Measurements from ENCODE around the gene ZNF804B.

The ZNF804B gene

GRCh38 chr7:89064831-89065230, 305.3 kb downstream of the ZNF804B start:
- TF ChIP-seq CTCF (IDR thresholded peaks at IDR 0.05) (no peak), ZFX (IDR thresholded peaks at IDR 0.05; ENCODE audit: borderline replicate concordance) (no peak)

GRCh38 chr7:89067048-89067447, 307.5 kb downstream of the ZNF804B start:
- no peak overlapping the region for H3K27ac ChIP-seq
- TF ChIP-seq ZFX (IDR thresholded peaks at IDR 0.05; ENCODE audit: borderline replicate concordance) (no peak), CTCF (IDR thresholded peaks at IDR 0.05) (no peak)

More at GRCh38 chr7:89064831-89065230, 305.3 kb downstream of the ZNF804B start:
- no peak overlapping the region for H3K27ac ChIP-seq

- TF ChIP-seq CTCF (IDR thresholded peaks at IDR 0.05) = no peak
- TF ChIP-seq ZFX (IDR thresholded peaks at IDR 0.05; ENCODE audit: borderline replicate concordance) = no peak
- H3K27ac ChIP-seq = no peak overlapping the region
Measured at GRCh38 chr7:89072081-89072480, 312.6 kb downstream of the ZNF804B start.

- no peak overlapping the region for H3K27ac ChIP-seq
- TF ChIP-seq ZFX (IDR thresholded peaks at IDR 0.05; ENCODE audit: borderline replicate concordance) (no peak), CTCF (IDR thresholded peaks at IDR 0.05) (no peak)
Measured at GRCh38 chr7:89073776-89074175, 314.3 kb downstream of the ZNF804B start.

- no peak for TF ChIP-seq CTCF (IDR thresholded peaks at IDR 0.05)
- no peak for TF ChIP-seq ZFX (IDR thresholded peaks at IDR 0.05; ENCODE audit: borderline replicate concordance)
- H3K27ac ChIP-seq = no peak overlapping the region
Measured at GRCh38 chr7:89077992-89078391, 318.5 kb downstream of the ZNF804B start.

- H3K27ac ChIP-seq = no peak overlapping the region
- TF ChIP-seq CTCF (IDR thresholded peaks at IDR 0.05) (no peak), ZFX (IDR thresholded peaks at IDR 0.05; ENCODE audit: borderline replicate concordance) (no peak)
Measured at GRCh38 chr7:89085580-89085979, 326.1 kb downstream of the ZNF804B start.

GRCh38 chr7:89091550-89091949, 332.1 kb downstream of the ZNF804B start:
- H3K27ac ChIP-seq = no peak overlapping the region
- no peak for TF ChIP-seq ZFX (IDR thresholded peaks at IDR 0.05; ENCODE audit: borderline replicate concordance)

GRCh38 chr7:89094269-89094668, 334.8 kb downstream of the ZNF804B start:
- no peak overlapping the region for H3K27ac ChIP-seq
- TF ChIP-seq CTCF (IDR thresholded peaks at IDR 0.05) (no peak), ZFX (IDR thresholded peaks at IDR 0.05; ENCODE audit: borderline replicate concordance) (no peak)

Data from 22Rv1 (cell line).